GM19397 (cell line): ENCODE measurements around the gene GARRE1.

ENCODE experiments used
- ATAC-seq: cut with Tn5 transposase; IDR thresholded peaks from one replicate; pipeline ENCODE4 v1.9.1; 2021; ENCODE audit warnings: mild to moderate bottlenecking, moderate library complexity; ENCODE audit not compliant: unreplicated experiment

Gene GARRE1

DNA sequence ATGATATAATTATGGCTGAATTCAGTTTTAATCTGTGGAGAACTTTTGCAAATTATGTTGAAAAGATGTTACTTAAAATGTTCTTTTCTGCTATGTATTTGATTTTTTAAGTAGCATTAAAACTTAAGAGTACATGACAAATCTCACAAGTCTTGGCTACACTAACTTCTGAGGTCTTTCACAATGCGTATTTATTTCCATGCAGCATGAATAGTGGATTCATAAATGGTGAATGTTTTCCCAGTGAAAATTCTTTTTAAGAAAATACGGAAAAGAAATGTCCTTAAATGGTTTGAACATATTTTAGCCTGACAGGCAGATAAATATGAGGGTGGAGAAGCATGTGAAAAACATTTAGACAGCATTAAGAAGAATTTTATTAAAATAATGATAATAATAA is 30.2 kb downstream of the GARRE1 start:
- ATAC-seq = no peak

- no peak for ATAC-seq
Observed at GRCh38 chr19:34287662-34288140, 33.3 kb downstream of the GARRE1 start.

DNA sequence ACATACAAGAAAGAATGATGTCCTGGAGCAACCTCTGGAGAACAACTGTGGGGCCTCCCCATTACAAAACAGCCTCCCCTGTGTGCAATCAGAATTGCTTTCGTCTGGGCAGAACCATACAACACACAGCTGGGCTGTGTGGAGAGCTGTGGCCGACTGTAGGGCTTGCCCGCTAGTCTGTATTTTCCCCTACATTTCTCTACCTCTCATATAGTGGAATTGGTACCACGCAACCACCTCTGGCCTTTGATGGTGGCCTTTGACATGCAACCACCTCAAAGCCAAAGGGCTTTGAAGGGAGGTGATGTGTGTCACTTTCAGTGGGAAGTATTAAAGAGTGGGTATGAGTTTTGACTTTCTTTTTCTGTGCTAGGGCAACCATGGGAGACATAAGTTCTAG is 34.0 kb downstream of the GARRE1 start:
- no peak for ATAC-seq

GRCh38 chr19:34291235-34291634 is 36.9 kb downstream of the GARRE1 start:
- no peak for ATAC-seq

DNA sequence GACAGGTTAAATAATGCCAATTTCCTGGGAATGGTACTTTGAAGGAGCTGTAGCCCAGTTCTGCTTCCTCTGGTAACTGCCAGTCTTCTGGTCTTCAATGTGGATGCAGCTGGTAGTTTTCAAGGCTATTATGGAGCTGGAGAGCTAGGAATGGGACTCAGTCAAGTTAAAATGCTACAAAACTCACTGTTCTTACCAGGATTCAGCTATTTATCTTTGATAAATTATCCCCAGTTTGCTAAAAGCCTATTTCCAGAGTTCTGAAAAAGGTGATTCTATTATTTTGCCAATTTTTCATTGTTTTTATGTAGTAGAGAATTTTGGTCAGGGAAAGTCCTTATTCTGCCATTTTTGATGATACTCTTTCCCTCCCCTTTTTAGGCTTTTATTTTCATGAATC is 40.7 kb downstream of the GARRE1 start:
- no peak for ATAC-seq

DNA sequence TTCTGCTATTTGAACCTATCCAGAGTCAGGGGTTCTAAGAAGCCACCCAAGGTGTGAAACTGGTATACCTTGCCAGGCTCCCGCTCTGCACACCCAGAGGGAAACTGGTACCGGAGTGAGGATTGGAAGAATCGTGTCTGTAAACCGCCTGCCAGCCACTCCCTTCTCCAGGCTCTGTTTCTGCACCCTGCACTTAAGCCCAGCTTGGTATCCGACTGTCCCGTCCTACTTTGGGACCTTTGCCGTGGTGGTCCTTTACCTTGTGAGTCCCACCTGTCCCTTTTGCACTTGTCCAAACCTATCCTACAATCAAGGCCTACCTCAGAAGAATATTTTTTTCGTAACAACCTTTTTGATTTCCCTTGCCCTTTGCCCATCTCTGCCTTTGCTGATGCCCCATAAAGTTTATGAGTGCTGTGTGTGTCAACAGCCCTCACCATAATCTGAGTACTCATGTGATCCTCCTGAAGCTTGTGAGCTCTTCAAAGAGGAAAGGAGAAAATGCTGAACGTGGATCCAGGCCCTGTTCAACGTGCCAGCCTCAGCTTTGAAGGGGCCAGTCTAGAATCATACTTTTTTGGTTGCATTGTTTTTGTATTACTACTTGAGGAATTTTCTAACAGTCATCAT is 44.7 kb downstream of the GARRE1 start:
- no peak for ATAC-seq

DNA sequence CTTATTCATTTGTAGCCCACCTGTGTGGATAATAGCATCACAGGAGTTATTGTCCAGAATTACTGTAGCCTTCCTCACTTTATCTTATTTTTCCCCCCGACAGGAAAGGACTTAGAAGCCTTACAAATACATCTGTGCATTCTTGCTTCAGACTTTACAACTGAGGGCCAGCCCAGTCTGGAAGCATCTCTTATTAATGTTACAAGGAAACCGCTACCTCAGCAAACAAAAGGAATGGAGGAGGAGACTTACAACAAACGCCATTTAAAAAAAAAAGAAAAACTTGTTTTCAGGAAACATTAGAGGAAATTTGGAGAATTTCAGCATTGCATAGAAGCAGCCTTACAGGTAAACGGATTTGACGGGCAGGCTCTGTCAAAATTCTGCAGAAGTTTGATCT is 45.2 kb downstream of the GARRE1 start:
- ATAC-seq = no peak

GRCh38 chr19:34300380-34300779 is 46.0 kb downstream of the GARRE1 start:
- no peak for ATAC-seq

DNA sequence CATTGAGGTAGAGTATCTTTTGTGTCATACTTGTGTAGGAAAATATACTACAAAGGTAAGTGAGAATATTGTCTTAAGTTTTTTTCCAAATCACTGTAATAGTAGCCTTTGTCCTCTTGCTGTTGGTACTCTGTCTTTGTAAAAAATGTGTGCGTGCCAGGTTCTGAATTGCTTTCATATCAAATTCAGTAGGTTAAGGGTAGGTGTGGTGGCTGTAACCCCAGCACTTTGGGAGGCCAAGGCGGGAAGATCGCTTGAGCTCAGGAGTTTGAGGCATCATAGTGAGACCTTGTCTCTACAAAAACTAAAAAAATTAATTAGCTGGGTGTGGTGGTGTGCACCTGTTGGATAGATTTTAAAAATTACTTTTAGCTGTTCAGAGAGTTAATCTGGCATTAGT is 46.6 kb downstream of the GARRE1 start:
- ATAC-seq = no peak
